ENCODE data around the gene INKA1.
"Not testable (repeated sequence)": the region's sequence is repeated elsewhere in the genome, so short reads cannot be mapped to it uniquely, and the experiment has no call there.

INKA1 gene

GRCh38 chr3:49807431-49808114 lies 4.5 kb downstream of the INKA1 start:
- DNase-seq (ENCODE audit: low spot score), result no peak

DNA sequence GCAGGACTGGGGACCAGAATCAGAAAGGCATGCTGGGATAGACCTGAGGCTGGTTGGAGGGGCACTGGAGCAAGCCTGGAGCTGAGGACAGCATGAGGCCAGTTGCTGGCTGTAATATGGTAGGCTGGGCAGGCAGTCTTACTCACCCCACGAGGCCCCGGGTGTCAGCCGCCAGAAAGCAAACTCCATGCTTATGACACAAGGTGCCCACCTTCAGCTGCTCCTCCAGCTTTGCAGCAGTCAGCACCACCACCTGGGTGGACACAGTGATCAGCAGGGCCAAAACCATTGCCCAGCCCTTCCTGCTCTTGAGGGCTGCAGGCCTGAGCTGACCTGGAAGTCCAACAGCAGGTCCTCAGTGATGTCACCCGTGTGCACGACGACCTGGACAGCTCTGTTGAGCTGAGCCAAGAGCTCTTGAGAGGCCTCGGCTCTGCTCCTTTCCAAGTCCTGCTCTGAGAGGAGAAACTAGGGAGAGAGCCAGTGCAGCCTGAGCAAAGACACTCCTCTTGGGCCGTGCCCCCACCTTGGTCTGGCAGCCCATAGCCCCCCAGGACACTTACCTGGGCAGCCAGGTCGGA lies 9.9 kb downstream of the INKA1 start:
- no peak for DNase-seq (ENCODE audit: low spot score)

DNA sequence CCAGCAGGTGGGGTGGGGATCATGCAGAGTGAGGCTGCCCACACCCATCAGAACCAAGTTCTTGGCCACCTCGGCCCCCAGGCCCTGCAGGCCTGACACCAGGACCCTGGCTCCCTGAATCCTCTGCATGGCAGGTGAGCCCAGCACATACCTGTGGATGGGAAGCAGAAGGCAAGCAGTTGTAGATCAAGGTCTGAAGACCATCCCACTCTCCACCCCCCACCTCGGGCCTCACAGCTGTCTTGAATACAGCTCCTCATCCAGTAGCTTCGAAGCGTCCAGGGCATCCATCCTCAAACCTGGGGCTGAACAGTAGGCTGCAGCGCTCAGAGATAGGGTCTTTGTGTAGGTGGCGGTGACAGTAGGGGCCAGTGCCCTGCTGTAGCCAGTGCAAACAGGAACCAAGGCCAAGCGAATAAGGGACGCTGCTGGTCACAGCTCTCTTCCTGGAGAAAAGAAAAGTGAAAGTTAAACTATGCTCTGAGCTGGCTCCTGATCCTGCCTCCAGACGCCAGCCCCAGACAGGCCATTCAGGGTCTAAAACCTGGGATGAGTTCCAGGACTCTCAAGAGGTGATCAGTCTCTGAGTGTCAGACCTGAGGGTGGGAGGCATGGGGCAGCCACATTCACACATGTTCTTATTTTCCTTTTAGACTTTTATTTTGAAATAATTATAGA lies 10.6 kb downstream of the INKA1 start, which contains the start of gene UBA7:
Gene UBA7, minus strand, starts transcription at position 457 of the 678 bp plus-strand sequence. Its CDS starts 166 bp downstream, at position 291.
- DNase-seq (ENCODE audit: low spot score), result no peak

DNA sequence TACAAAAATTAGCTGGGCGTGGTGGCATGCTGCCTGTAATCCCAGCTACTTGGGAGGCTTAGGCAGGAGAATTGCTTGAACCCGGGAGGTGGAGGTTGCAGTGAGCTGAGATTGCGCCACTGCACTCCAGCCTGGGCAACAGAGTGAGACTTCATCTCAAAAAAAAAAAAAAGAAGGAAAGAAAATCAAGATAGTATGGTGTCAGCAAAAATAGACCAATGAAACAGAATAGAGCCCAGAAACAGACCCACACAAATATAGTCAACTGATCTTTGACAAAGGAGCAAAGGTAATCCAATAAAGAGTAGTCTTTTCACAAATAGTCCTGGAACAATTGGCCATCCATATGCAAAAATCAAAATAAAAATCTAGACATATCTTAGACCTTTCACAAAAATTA lies 20.1 kb downstream of the INKA1 start:
- DNase-seq (ENCODE audit: low spot score), result not testable (repeated sequence)

GRCh38 chr3:49826016-49826415 lies 23.0 kb downstream of the INKA1 start:
- DNase-seq (ENCODE audit: low spot score), result no peak

DNA sequence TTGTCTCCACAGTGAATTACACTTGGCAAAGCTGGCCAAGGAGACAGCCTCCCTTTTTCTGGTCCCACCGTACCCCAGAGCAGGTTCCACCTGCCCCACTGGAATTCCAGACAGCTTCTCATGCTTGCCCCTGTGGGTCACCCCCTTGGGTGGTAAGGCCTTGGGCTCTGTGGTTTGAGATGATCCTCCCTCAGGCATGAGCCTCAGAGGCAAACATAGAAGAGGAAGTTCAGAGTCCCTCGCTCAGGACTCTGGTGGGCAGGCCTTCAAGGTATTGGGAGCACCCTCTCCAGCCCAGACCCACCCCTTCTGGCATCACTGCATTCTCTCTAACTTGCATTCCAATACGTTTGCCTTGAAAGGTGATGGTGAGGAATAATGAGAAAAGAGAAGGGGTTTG lies 28.3 kb downstream of the INKA1 start:
- DNase-seq (ENCODE audit: low spot score), result no peak

- no peak for DNase-seq (ENCODE audit: low spot score)
Measured at GRCh38 chr3:49839193-49839809, 36.2 kb downstream of the INKA1 start.

DNA sequence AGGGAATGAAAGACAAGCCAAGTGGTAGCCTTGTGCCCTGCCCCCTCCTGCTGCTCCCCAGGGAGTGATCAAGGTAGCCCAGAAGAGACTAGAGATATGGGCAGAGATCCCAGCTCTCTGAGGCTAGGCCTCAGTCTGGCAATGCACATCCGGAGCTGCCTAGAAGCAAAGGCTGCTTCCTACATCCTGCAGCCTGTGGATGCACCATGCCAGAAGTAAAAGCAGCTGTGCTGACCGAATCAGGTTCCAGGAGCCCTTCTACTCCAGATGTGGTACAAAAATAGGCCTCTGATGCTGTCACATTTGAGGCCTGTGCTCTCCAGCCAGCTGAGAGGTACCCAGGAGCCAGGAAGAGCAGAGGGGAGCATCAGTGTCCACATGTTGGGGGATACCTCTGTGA lies 37.3 kb downstream of the INKA1 start:
- no peak for DNase-seq (ENCODE audit: low spot score)

- no peak for DNase-seq (ENCODE audit: low spot score)
Measured at GRCh38 chr3:49841126-49841696, 38.1 kb downstream of the INKA1 start.

DNA sequence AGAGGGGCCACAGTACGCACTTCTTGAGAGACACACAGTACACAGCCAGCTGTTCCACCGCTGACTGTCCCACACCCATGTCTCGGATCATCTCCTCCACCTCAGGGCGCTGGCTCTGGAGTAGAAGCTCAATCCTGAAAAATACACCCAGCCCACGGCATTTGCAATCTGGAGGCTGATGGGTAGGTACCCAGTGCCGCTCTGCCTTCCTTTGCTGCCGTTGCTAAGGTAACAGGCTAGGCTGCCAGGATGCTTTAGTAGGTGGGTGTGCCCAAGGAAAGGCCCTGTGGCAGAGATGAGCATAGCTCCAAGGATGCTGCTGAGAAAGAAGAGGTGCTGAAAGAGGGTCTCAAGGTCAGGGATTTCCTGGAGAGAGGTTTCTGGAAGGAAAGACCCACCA lies 38.7 kb downstream of the INKA1 start:
- DNase-seq (ENCODE audit: low spot score), result no peak

- no peak for DNase-seq (ENCODE audit: low spot score)
Measured at GRCh38 chr3:49842843-49843517, 39.9 kb downstream of the INKA1 start.

DNA sequence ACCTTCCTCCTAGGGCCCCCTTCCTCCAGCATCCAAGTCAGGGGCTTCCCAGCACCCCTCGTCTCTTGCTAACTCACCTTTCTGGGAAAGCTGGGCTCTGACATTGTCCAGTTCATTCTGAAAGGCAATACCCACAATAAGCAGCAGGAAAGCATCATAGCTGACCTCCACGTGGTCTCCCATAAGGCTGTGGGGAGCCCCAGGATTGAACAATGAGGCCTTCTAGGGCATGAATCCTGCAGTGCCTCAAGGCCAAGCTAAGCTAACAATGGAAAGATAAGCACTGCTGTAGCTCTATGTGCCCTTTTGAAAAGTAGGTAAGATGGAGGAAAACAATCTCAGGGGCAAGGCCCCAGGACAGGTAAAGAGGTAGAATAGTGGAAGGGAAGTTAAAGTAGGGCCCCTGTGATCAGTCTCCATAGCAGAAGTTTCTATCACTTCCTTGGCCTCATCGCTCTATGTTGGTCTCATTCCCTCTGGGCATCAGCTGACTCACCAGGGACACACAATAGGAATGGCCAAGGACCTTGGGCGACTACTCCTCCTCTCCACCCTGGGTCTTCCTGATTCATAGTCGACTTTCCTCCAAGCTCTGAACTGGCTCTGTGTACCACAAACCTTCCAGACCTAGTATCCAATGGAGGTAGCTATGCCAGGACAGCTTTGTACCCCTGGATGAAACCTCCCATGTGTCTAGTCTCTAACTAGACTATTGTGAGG lies 41.6 kb downstream of the INKA1 start:
- DNase-seq (ENCODE audit: low spot score), result no peak

GRCh38 chr3:49845694-49846093 lies 42.6 kb downstream of the INKA1 start:
- no peak for DNase-seq (ENCODE audit: low spot score)
